Measurements from ENCODE around the gene MTTP.

GRCh38 chr4:99606716-99607115 lies 32.1 kb downstream of the MTTP start:
- TF ChIP-seq CTCF (IDR thresholded peaks at IDR 0.05) (no peak), POLR2A (IDR thresholded peaks at IDR 0.05) (no peak)

Data from stomach (tissue), 4 donors.